K562 (cell line): ENCODE results near the gene FOXN3. TPM values are rescaled to one million over a fixed set of nuclear protein-coding genes. Genes with fewer than 3 reads are reported as not detected.

Experiments
- FOXJ3 ChIP-seq: sonication (generic); formaldehyde crosslinking; IDR thresholded peaks from 2 replicates; pipeline ENCODE4 v1.4.0; 2020; ENCODE audit warnings: mild to moderate bottlenecking, missing genetic modification reagents
- STAT5A ChIP-seq: IDR thresholded peaks from 2 replicates; pipeline ENCODE4 v1.6.1; 2012; ENCODE audit warnings: low read length, inconsistent platforms, borderline replicate concordance
- ZNF347 ChIP-seq: fragments of 450-650 bp; formaldehyde crosslinking; IDR thresholded peaks from 2 replicates; pipeline ENCODE4 v1.4.0; 2020; ENCODE audit warnings: low read depth, mild to moderate bottlenecking, moderate library complexity
- polyA plus RNA-seq, 8 experiments: library from polyadenylated mRNA; depleted of rRNA in 4 of 8; stranded (reverse) in 5 of 8; unstranded in 3 of 8; fragments of >200 nt; fragmentation: Nextera tagmentation in 2 of 8; fragmentation: Illumina TruSeq in 1 of 8; extraction: Ambion mirVana in 2 of 8; extraction: Trizol in 1 of 8; gene quantifications; 2 replicates each; pipeline versions ENCODE4 v1.2.1 to v1.2.3, GENCODE V29; 2011 to 2014; ENCODE audit warnings: inconsistent platforms in 1 of 8, missing spikeins in 1 of 8
- total RNA-seq, 7 experiments: library from RNA; depleted of rRNA in 6 of 7; stranded (reverse); fragments of >200 nt in 6 of 7; fragmentation: Illumina TruSeq in 2 of 7; extraction: Trizol in 2 of 7; gene quantifications; 2 replicates each; pipeline versions ENCODE4 v1.2.1 to v1.2.3, GENCODE V29; 2011 to 2021; ENCODE audit warnings: low replicate concordance in 1 of 7
- TF ChIP-seq, protein P1 (sequence below): fragments of 250-450 bp; sonication (Bioruptor Pico); IDR thresholded peaks from 2 replicates; pipeline ENCODE4 v1.4.0; 2020
- TF ChIP-seq, protein P2 (sequence below): IDR thresholded peaks from 3 replicates; pipeline ENCODE4 v1.6.1; 2011; ENCODE audit warnings: borderline replicate concordance, mild to moderate bottlenecking, moderate library complexity; ENCODE audit not compliant: insufficient read length; ENCODE audit errors: extremely low read depth
- TF ChIP-seq, protein P3 (sequence below): fragments of 450-650 bp; IDR thresholded peaks from 2 replicates; pipeline ENCODE4 v1.7.0; 2016; ENCODE audit warnings: borderline replicate concordance
- TF ChIP-seq, protein P4 (sequence below): conservative IDR thresholded peaks from 2 replicates; pipeline ENCODE4 v1.6.1; 2011; ENCODE audit warnings: low read depth, mild to moderate bottlenecking, low read length; ENCODE audit not compliant: control insufficient read depth

Gene FOXN3
- total and polyA plus RNA-seq, 9 of the 15 experiments (the other 6 are each of a cell fraction or from before 2014, with no cell fraction given): 0.07 to 1.3 (median 0.40) TPM

DNA sequence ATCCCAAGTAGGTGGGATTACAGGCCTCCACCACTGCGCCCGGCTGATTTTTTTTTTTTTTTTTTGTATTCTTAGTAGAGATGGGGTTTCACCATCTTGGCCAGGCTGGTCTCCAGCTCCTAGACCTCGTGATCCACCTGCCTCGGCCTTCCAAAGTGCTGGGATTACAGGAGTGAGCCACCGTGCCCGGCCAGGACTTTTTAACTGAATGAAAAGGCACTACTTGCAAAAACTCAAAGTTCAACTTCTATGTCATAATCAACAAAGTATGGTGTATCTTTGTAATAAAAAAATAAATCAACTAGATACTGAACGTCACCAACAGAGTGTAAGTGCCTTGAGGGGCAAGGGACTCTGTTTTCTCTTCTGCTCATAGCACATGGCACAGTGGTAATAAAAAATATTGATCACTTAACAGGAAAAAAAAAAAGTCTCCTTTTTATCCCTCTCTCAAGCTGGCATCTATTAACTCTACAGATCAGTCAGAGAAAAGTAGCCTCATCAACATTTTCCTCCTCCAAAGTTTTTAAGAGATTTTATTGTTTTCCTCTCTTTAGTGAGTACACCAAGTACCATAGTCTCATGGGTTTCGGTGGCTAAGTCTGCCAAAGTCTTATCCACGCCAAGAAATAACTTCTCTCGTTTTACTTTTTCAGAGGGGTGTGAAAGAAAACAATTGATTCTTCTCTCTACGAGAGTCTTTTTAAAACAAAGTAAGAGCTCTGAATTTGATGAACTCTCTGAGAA lies 10.6 kb upstream of the FOXN3 start (continued):
- TF ChIP-seq, protein P1, sequence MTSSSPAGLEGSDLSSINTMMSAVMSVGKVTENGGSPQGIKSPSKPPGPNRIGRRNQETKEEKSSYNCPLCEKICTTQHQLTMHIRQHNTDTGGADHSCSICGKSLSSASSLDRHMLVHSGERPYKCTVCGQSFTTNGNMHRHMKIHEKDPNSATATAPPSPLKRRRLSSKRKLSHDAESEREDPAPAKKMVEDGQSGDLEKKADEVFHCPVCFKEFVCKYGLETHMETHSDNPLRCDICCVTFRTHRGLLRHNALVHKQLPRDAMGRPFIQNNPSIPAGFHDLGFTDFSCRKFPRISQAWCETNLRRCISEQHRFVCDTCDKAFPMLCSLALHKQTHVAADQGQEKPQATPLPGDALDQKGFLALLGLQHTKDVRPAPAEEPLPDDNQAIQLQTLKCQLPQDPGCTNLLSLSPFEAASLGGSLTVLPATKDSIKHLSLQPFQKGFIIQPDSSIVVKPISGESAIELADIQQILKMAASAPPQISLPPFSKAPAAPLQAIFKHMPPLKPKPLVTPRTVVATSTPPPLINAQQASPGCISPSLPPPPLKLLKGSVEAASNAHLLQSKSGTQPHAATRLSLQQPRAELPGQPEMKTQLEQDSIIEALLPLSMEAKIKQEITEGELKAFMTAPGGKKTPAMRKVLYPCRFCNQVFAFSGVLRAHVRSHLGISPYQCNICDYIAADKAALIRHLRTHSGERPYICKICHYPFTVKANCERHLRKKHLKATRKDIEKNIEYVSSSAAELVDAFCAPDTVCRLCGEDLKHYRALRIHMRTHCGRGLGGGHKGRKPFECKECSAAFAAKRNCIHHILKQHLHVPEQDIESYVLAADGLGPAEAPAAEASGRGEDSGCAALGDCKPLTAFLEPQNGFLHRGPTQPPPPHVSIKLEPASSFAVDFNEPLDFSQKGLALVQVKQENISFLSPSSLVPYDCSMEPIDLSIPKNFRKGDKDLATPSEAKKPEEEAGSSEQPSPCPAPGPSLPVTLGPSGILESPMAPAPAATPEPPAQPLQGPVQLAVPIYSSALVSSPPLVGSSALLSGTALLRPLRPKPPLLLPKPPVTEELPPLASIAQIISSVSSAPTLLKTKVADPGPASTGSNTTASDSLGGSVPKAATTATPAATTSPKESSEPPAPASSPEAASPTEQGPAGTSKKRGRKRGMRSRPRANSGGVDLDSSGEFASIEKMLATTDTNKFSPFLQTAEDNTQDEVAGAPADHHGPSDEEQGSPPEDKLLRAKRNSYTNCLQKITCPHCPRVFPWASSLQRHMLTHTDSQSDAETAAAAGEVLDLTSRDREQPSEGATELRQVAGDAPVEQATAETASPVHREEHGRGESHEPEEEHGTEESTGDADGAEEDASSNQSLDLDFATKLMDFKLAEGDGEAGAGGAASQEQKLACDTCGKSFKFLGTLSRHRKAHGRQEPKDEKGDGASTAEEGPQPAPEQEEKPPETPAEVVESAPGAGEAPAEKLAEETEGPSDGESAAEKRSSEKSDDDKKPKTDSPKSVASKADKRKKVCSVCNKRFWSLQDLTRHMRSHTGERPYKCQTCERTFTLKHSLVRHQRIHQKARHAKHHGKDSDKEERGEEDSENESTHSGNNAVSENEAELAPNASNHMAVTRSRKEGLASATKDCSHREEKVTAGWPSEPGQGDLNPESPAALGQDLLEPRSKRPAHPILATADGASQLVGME: no peak
- TF ChIP-seq FOXJ3: no peak
- TF ChIP-seq, protein P2, sequence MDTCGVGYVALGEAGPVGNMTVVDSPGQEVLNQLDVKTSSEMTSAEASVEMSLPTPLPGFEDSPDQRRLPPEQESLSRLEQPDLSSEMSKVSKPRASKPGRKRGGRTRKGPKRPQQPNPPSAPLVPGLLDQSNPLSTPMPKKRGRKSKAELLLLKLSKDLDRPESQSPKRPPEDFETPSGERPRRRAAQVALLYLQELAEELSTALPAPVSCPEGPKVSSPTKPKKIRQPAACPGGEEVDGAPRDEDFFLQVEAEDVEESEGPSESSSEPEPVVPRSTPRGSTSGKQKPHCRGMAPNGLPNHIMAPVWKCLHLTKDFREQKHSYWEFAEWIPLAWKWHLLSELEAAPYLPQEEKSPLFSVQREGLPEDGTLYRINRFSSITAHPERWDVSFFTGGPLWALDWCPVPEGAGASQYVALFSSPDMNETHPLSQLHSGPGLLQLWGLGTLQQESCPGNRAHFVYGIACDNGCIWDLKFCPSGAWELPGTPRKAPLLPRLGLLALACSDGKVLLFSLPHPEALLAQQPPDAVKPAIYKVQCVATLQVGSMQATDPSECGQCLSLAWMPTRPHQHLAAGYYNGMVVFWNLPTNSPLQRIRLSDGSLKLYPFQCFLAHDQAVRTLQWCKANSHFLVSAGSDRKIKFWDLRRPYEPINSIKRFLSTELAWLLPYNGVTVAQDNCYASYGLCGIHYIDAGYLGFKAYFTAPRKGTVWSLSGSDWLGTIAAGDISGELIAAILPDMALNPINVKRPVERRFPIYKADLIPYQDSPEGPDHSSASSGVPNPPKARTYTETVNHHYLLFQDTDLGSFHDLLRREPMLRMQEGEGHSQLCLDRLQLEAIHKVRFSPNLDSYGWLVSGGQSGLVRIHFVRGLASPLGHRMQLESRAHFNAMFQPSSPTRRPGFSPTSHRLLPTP: no peak
- TF ChIP-seq, protein P3, sequence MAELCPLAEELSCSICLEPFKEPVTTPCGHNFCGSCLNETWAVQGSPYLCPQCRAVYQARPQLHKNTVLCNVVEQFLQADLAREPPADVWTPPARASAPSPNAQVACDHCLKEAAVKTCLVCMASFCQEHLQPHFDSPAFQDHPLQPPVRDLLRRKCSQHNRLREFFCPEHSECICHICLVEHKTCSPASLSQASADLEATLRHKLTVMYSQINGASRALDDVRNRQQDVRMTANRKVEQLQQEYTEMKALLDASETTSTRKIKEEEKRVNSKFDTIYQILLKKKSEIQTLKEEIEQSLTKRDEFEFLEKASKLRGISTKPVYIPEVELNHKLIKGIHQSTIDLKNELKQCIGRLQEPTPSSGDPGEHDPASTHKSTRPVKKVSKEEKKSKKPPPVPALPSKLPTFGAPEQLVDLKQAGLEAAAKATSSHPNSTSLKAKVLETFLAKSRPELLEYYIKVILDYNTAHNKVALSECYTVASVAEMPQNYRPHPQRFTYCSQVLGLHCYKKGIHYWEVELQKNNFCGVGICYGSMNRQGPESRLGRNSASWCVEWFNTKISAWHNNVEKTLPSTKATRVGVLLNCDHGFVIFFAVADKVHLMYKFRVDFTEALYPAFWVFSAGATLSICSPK: no peak
- TF ChIP-seq STAT5A: no peak
- no peak for TF ChIP-seq ZNF347 (CRISPR knock-in tag)
- TF ChIP-seq, protein P4, sequence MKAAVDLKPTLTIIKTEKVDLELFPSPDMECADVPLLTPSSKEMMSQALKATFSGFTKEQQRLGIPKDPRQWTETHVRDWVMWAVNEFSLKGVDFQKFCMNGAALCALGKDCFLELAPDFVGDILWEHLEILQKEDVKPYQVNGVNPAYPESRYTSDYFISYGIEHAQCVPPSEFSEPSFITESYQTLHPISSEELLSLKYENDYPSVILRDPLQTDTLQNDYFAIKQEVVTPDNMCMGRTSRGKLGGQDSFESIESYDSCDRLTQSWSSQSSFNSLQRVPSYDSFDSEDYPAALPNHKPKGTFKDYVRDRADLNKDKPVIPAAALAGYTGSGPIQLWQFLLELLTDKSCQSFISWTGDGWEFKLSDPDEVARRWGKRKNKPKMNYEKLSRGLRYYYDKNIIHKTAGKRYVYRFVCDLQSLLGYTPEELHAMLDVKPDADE: no peak
